Fibroblast of lung (primary cell): ENCODE measurements around the gene FHOD3. TPM values are rescaled to one million over a fixed set of nuclear protein-coding genes. Genes with fewer than 3 reads are reported as not detected.

Experiments
- DNase-seq, 2 donors: peaks; one replicate each; pipeline versions ENCODE4 v3.0.0 to v3.0.0-alpha.2; 2010; ENCODE audit warnings: low read depth in 2 of 2
- H2AFZ ChIP-seq: 2 replicates; pipeline ENCODE4 v1.5.1; 2012; ENCODE audit warnings: low read length, control low read depth, inconsistent platforms
- H3K27ac ChIP-seq: 2 replicates; pipeline ENCODE4 v1.5.1; 2011; ENCODE audit warnings: low read length, control low read depth; ENCODE audit not compliant: insufficient read depth
- H3K27me3 ChIP-seq: 2 replicates; pipeline ENCODE4 v1.5.1; 2011; ENCODE audit warnings: mild to moderate bottlenecking, low read length; ENCODE audit not compliant: control insufficient read depth, insufficient read depth
- H3K36me3 ChIP-seq: 2 replicates; pipeline ENCODE4 v1.5.1; 2011; ENCODE audit warnings: low read length; ENCODE audit not compliant: control insufficient read depth, insufficient read depth
- H3K4me1 ChIP-seq: 2 replicates; pipeline ENCODE4 v1.5.1; 2011; ENCODE audit warnings: low read length; ENCODE audit not compliant: control insufficient read depth, insufficient read depth; ENCODE audit errors: extremely low read depth
- H3K4me2 ChIP-seq: 2 replicates; pipeline ENCODE4 v1.5.1; 2011; ENCODE audit warnings: low read length, control low read depth; ENCODE audit not compliant: insufficient read depth; ENCODE audit errors: extremely low read depth
- H3K4me3 ChIP-seq, 4 experiments: fragments of 200-600 bp in 1 of 4; sonication (generic) in 1 of 4; replicated peaks in 1 of 4; 2 replicates each; pipeline ENCODE4 v1.5.1; 2011 to 2016; ENCODE audit warnings: low read length in 4 of 4, low read depth in 3 of 4, mild to moderate bottlenecking in 3 of 4, control low read depth in 2 of 4, inconsistent platforms in 1 of 4, mixed read lengths in 1 of 4; ENCODE audit not compliant: insufficient read depth in 1 of 4; ENCODE audit errors: control extremely low read depth in 1 of 4
- H3K79me2 ChIP-seq: 2 replicates; pipeline ENCODE4 v1.5.1; 2012; ENCODE audit warnings: mild to moderate bottlenecking, low read length, inconsistent platforms; ENCODE audit not compliant: control insufficient read depth, insufficient read depth
- H3K9ac ChIP-seq: 2 replicates; pipeline ENCODE4 v1.5.1; 2011; ENCODE audit warnings: mild to moderate bottlenecking, low read length, control low read depth; ENCODE audit not compliant: insufficient read depth
- H3K9me3 ChIP-seq: 2 replicates; pipeline ENCODE4 v1.5.1; 2012; ENCODE audit warnings: low read depth, low read length; ENCODE audit not compliant: control insufficient read depth, insufficient read depth
- H4K20me1 ChIP-seq: 2 replicates; pipeline ENCODE4 v1.5.1; 2011; ENCODE audit warnings: low read length; ENCODE audit not compliant: control insufficient read depth, insufficient read depth; ENCODE audit errors: extremely low read depth
- EZH2 ChIP-seq: IDR thresholded peaks from 2 replicates; pipeline ENCODE4 v1.5.1; 2012; ENCODE audit warnings: low read length, control low read depth, mild to moderate bottlenecking; ENCODE audit errors: missing control alignments
- polyA minus RNA-seq: library from RNA; depleted of rRNA, polyadenylated mRNA; stranded (reverse); fragments of >200 nt; gene quantifications from 2 replicates; pipeline ENCODE4 v1.2.3, GENCODE V29; 2011; ENCODE audit warnings: low replicate concordance
- polyA plus RNA-seq, 2 donors: library from polyadenylated mRNA; depleted of rRNA in 1 of 2; stranded (reverse) in 1 of 2; unstranded in 1 of 2; fragments of >200 nt; gene quantifications; 2 replicates each; pipeline ENCODE4 v1.2.1, GENCODE V29; 2011 to 2012; ENCODE audit warnings: missing spikeins in 1 of 2
- total RNA-seq: library from RNA; depleted of rRNA; stranded (reverse); fragments of >200 nt; gene quantifications from 2 replicates; pipeline ENCODE4 v1.2.1, GENCODE V29; 2014
- TF ChIP-seq, protein P1 (sequence below), 2 donors: IDR thresholded peaks in 1 of 2; conservative IDR thresholded peaks in 1 of 2; 1 replicate in 1 of 2; 2 replicates in 1 of 2; pipeline ENCODE4 v1.5.1; 2011 to 2012; ENCODE audit warnings: low read length in 2 of 2, control low read depth in 1 of 2, inconsistent platforms in 1 of 2, low read depth in 1 of 2, mild to moderate bottlenecking in 1 of 2

Gene FHOD3
- total RNA-seq: 3.1 and 28.2 TPM in 2 replicates
- polyA plus RNA-seq: 16.1 and 33.5 TPM in 2 replicates
- 14.7 and 27.0 TPM in 2 replicates for polyA plus RNA-seq (2012)
- polyA minus RNA-seq: 22.5 and 26.1 TPM in 2 replicates

DNA sequence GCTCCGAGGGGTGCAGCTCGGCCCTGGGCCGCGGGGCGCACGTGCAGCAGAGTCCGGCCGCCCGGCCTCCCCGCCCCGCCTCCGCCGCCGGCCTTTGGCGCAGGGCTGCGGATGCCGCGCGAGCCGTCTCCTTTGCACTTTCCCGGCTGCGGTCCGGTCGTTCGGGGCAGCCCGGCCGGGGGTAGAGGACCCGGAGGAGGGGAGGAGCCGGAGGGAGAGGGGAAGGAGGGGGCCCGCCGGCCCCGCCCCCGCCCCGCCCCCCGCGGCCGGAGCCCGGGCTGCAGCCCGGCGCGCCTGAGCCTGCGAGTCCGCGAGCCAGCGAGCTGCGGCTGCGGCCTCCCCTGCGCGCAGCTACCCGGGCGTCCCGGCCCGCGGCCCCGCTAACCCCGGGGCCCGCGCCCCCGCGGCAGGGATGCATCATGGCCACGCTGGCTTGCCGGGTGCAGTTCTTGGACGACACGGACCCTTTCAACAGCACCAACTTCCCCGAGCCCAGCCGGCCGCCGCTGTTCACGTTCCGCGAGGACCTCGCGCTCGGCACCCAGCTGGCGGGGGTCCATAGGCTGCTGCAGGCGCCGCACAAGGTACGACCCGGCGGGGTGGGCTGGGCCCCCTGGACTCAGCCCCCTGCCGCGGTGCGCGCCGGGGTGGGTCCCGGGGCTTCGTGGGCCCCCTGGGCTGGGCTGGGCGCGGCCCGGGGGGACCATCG, at the start of gene FHOD3:
FHOD3 (plus strand) TSS at position 297 of the 709 bp plus-strand sequence; CDS start at position 420, 123 bp downstream.
- H3K27me3 ChIP-seq: peaks cover 2% of the 10 kb centered on the region
- peaks cover 2% of the 10 kb centered on the region for H3K4me1 ChIP-seq
- no peaks in the 10 kb centered on the region for H4K20me1 ChIP-seq
- H3K27ac ChIP-seq: peak within 1 kb of the TSS; percentile 20
- peak within 1 kb of the TSS; percentile 50 for H3K9ac ChIP-seq
- TF ChIP-seq EZH2: no peak
- TF ChIP-seq, protein P1, sequence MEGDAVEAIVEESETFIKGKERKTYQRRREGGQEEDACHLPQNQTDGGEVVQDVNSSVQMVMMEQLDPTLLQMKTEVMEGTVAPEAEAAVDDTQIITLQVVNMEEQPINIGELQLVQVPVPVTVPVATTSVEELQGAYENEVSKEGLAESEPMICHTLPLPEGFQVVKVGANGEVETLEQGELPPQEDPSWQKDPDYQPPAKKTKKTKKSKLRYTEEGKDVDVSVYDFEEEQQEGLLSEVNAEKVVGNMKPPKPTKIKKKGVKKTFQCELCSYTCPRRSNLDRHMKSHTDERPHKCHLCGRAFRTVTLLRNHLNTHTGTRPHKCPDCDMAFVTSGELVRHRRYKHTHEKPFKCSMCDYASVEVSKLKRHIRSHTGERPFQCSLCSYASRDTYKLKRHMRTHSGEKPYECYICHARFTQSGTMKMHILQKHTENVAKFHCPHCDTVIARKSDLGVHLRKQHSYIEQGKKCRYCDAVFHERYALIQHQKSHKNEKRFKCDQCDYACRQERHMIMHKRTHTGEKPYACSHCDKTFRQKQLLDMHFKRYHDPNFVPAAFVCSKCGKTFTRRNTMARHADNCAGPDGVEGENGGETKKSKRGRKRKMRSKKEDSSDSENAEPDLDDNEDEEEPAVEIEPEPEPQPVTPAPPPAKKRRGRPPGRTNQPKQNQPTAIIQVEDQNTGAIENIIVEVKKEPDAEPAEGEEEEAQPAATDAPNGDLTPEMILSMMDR (conservative IDR thresholded peaks at IDR 0.05 in 1 of 2, IDR thresholded peaks at IDR 0.05 in 1 of 2; ENCODE audit: low read depth in 1 of 2, low read length in 2 of 2): no peak
- H3K4me2 ChIP-seq: peak within 1 kb of the TSS; percentile 83
- no peaks in the 10 kb centered on the region for H3K36me3 ChIP-seq
- peak within 1 kb of the TSS; percentile 32 to 68 (median 46) for H3K4me3 ChIP-seq
- H3K79me2 ChIP-seq: no peaks in the 10 kb centered on the region
- H2AFZ ChIP-seq: peak within 1 kb of the TSS; percentile 88
- no peaks in the 10 kb centered on the region for H3K9me3 ChIP-seq
- DNase-seq: peak; percentile 28 to 67

DNA sequence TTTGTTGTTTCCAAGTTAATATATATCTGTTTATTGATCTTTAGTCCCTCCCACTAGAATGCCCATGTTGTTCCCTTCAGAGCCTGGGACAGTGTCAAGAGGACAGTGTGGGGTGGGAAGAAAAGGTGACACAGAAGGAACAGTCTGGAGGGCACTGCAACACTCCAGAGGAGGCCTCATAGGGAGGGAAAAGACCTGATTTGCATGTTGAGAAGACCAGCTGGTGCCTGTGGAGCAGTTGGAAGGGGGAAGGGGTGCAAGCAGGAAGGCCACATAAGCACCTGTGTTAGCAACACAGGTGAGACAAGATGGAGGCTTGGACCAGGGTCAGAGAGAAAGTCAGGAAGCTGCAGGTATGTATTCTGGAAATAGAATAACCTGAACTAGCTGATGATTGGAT, 48.1 kb upstream of the FHOD3 start:
- Histone ChIP-seq H3K4me2 (no peak overlapping the region), H3K27me3 (no peaks in the 10 kb centered on the region), H3K4me3 (no peak overlapping the region), H2AFZ (no peak overlapping the region), H4K20me1 (no peaks in the 10 kb centered on the region), H3K36me3 (no peaks in the 10 kb centered on the region), H3K9ac (no peak overlapping the region), H3K9me3 (no peaks in the 10 kb centered on the region), H3K27ac (no peak overlapping the region), H3K4me1 (no peaks in the 10 kb centered on the region), H3K79me2 (no peaks in the 10 kb centered on the region)
- TF ChIP-seq, protein P1 (conservative IDR thresholded peaks at IDR 0.05 in 1 of 2, IDR thresholded peaks at IDR 0.05 in 1 of 2; ENCODE audit: low read depth in 1 of 2, low read length in 2 of 2): no peak
- no peak for TF ChIP-seq EZH2
- DNase-seq: no peak

DNA sequence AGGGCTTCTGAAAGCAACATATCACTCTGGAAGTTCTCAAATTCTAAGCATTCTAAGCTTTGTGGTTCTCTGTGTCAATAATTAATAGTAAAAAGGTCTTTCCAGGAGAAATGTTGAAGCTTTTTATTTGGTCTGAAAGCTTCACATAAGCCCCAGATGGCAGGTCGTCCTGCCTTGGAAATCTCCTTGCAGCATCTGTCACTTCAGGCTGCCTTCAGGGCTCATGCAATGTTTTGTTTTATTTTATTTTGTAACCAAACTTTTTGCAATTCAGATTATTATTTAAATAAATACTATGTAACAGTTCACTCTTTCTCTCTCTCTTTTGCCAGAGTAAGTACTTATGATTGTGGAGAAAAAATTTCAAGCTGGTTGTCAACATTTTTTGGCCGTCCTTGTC, 46.7 kb upstream of the FHOD3 start:
- H4K20me1 ChIP-seq: no peaks in the 10 kb centered on the region
- H3K36me3 ChIP-seq: no peaks in the 10 kb centered on the region
- no peak for TF ChIP-seq EZH2
- TF ChIP-seq, protein P1 (conservative IDR thresholded peaks at IDR 0.05 in 1 of 2, IDR thresholded peaks at IDR 0.05 in 1 of 2; ENCODE audit: low read depth in 1 of 2, low read length in 2 of 2): no peak
- no peak overlapping the region for H3K4me3 ChIP-seq
- no peak overlapping the region for H3K9ac ChIP-seq
- no peak overlapping the region for H3K4me2 ChIP-seq
- no peaks in the 10 kb centered on the region for H3K9me3 ChIP-seq
- H3K27me3 ChIP-seq: no peaks in the 10 kb centered on the region
- no peak overlapping the region for H3K27ac ChIP-seq
- no peaks in the 10 kb centered on the region for H3K4me1 ChIP-seq
- no peaks in the 10 kb centered on the region for H3K79me2 ChIP-seq
- no peak for DNase-seq
- no peak overlapping the region for H2AFZ ChIP-seq
